Neuronal stem cell (in vitro differentiated cells): ENCODE data around the gene PHLDB1.
A peak's percentile ranks its signal among the peaks of the same experiment; 100 is the strongest.

Experiments used
- DNase-seq: peaks from one replicate; pipeline ENCODE4 v3.0.0-alpha.2; 2013; ENCODE audit warnings: low spot score
- H2AFZ ChIP-seq: one replicate; pipeline ENCODE4 v1.6.1; 2013; ENCODE audit warnings: mild to moderate bottlenecking, low read length, inconsistent platforms
- H2AK5ac ChIP-seq: 2 replicates; pipeline ENCODE4 v1.6.1; 2013; ENCODE audit warnings: low read depth, mild to moderate bottlenecking, inconsistent platforms, low read length, moderate library complexity, mixed read lengths
- H2BK120ac ChIP-seq: 2 replicates; pipeline ENCODE4 v1.6.1; 2013; ENCODE audit warnings: low read depth, mild to moderate bottlenecking, inconsistent platforms, low read length, moderate library complexity, mixed read lengths
- H2BK12ac ChIP-seq: one replicate; pipeline ENCODE4 v1.6.1; 2013; ENCODE audit warnings: low read length, inconsistent platforms
- H2BK15ac ChIP-seq: 2 replicates; pipeline ENCODE4 v1.6.1; 2013; ENCODE audit warnings: mild to moderate bottlenecking, low read length, inconsistent platforms, mixed read lengths
- H2BK5ac ChIP-seq: one replicate; pipeline ENCODE4 v1.6.1; 2013; ENCODE audit warnings: inconsistent platforms, mild to moderate bottlenecking, low read length, moderate library complexity
- H3K14ac ChIP-seq: one replicate; pipeline ENCODE4 v1.6.1; 2013; ENCODE audit warnings: low read length, inconsistent platforms
- H3K18ac ChIP-seq: 2 replicates; pipeline ENCODE4 v1.6.1; 2013; ENCODE audit warnings: low read length, inconsistent platforms
- H3K23ac ChIP-seq: 2 replicates; pipeline ENCODE4 v1.6.1; 2013; ENCODE audit warnings: low read depth, mild to moderate bottlenecking, mixed read lengths, low read length, inconsistent platforms; ENCODE audit not compliant: poor library complexity
- H3K27ac ChIP-seq: replicated peaks from 3 replicates; pipeline ENCODE4 v1.5.1; 2013; ENCODE audit warnings: low read length, inconsistent platforms
- H3K27me3 ChIP-seq, 3 experiments: 2 replicates each; pipeline ENCODE4 v1.6.1; 2013; ENCODE audit warnings: low read length in 3 of 3, mild to moderate bottlenecking in 2 of 3, inconsistent platforms in 1 of 3, low read depth in 1 of 3, mixed read lengths in 1 of 3, moderate library complexity in 1 of 3; ENCODE audit not compliant: control insufficient read depth in 3 of 3, insufficient read depth in 3 of 3
- H3K36me3 ChIP-seq, 2 donors: replicated peaks in 1 of 2; 2 replicates each; pipeline ENCODE4 v1.6.1; 2013; ENCODE audit warnings: low read length in 2 of 2; ENCODE audit not compliant: control insufficient read depth in 2 of 2, insufficient read depth in 2 of 2
- H3K4ac ChIP-seq: 2 replicates; pipeline ENCODE4 v1.6.1; 2013; ENCODE audit warnings: inconsistent platforms, mild to moderate bottlenecking, low read length, moderate library complexity
- H3K4me1 ChIP-seq, 2 donors: 1 replicate in 1 of 2; 2 replicates in 1 of 2; pipeline ENCODE4 v1.6.1; 2013; ENCODE audit warnings: low read length in 2 of 2, low read depth in 1 of 2; ENCODE audit not compliant: control insufficient read depth in 2 of 2, insufficient read depth in 1 of 2
- H3K4me2 ChIP-seq: one replicate; pipeline ENCODE4 v1.6.1; 2013; ENCODE audit warnings: mild to moderate bottlenecking, low read length, inconsistent platforms; ENCODE audit not compliant: insufficient read depth, poor library complexity, severe bottlenecking
- H3K4me3 ChIP-seq, 2 donors: 2 replicates each; pipeline ENCODE4 v1.5.1; 2013; ENCODE audit warnings: low read length in 2 of 2, mild to moderate bottlenecking in 2 of 2, inconsistent platforms in 1 of 2, moderate library complexity in 1 of 2
- H3K79me1 ChIP-seq: one replicate; pipeline ENCODE4 v1.6.1; 2013; ENCODE audit warnings: low read depth, mild to moderate bottlenecking, inconsistent platforms, low read length, moderate library complexity
- H3K9ac ChIP-seq: one replicate; pipeline ENCODE4 v1.6.1; 2013; ENCODE audit warnings: mild to moderate bottlenecking, low read depth, low read length, inconsistent platforms; ENCODE audit not compliant: poor library complexity
- H3K9me3 ChIP-seq, 2 donors: replicated peaks in 1 of 2; 2 replicates each; pipeline versions ENCODE3 to v1.6.1; 2013; ENCODE audit warnings: low read length in 2 of 2, mild to moderate bottlenecking in 2 of 2, inconsistent platforms in 1 of 2, low read depth in 1 of 2, mixed read lengths in 1 of 2, moderate library complexity in 1 of 2; ENCODE audit not compliant: control insufficient read depth in 2 of 2, insufficient read depth in 1 of 2
- H4K8ac ChIP-seq: one replicate; pipeline ENCODE4 v1.6.1; 2013; ENCODE audit warnings: low read depth, mild to moderate bottlenecking, inconsistent platforms, low read length, moderate library complexity
- H4K91ac ChIP-seq: one replicate; pipeline ENCODE4 v1.6.1; 2013; ENCODE audit warnings: low read length, low read depth, mild to moderate bottlenecking, inconsistent platforms; ENCODE audit not compliant: poor library complexity
- WGBS, 2 donors: extraction: QIAGEN DNeasy Blood & Tissue Kit; methylation state at CpG; one replicate each; pipeline ENCODE4 v1.1.7; 2013; ENCODE audit warnings: missing lambda C conversion rate in 2 of 2, mixed read lengths in 1 of 2; ENCODE audit not compliant: insufficient read length in 2 of 2, insufficient replicate concordance in 1 of 2; ENCODE audit errors: extremely low coverage in 2 of 2; 5-methylcytosine and 5-hydroxymethylcytosine counted together

The PHLDB1 gene

GRCh38 chr11:118633319-118633690 is 25.9 kb downstream of the PHLDB1 start:
- Histone ChIP-seq H2BK5ac (no peak overlapping the region), H3K23ac (no peak overlapping the region), H2BK12ac (no peak overlapping the region), H4K8ac (no peak overlapping the region), H3K27ac (no peak overlapping the region), H4K91ac (no peak overlapping the region), H3K4me2 (no peak overlapping the region), H2BK120ac (no peak overlapping the region), H3K4me3 (no peak overlapping the region), H3K14ac (no peak overlapping the region), H3K18ac (no peak overlapping the region), H2AK5ac (no peak overlapping the region), H2AFZ (no peak overlapping the region), H3K79me1 (peaks cover 11% of the 10 kb centered on the region), H3K4ac (no peak overlapping the region), H3K27me3 (no peaks in the 10 kb centered on the region), H3K36me3 (peaks cover 56 to 100% of the 10 kb centered on the region in 2 donors), H3K4me1 (peaks cover 0 to 21% of the 10 kb centered on the region in 2 donors), H3K9me3 (no peaks in the 10 kb centered on the region), H2BK15ac (no peak overlapping the region), H3K9ac (no peak overlapping the region)
- no CpG with 5 or more reads among the region's 1 CpG for WGBS, 2 donors
- no peak for DNase-seq

- Histone ChIP-seq H3K4ac (no peak overlapping the region), H2BK5ac (no peak overlapping the region), H3K18ac (peak overlapping the region; percentile 63), H2BK120ac (no peak overlapping the region), H2AFZ (no peak overlapping the region), H2BK12ac (no peak overlapping the region), H3K23ac (no peak overlapping the region), H2AK5ac (peak overlapping the region; percentile 44), H3K4me3 (no peak overlapping the region), H4K8ac (no peak overlapping the region), H2BK15ac (no peak overlapping the region), H3K14ac (no peak overlapping the region), H3K27me3 (no peaks in the 10 kb centered on the region), H3K4me1 (peaks cover 0 to 21% of the 10 kb centered on the region in 2 donors), H3K4me2 (peak overlapping the region; percentile 71), H3K36me3 (peaks cover 58 to 100% of the 10 kb centered on the region in 2 donors), H4K91ac (no peak overlapping the region), H3K9me3 (no peaks in the 10 kb centered on the region), H3K9ac (no peak overlapping the region), H3K27ac (no peak overlapping the region), H3K79me1 (peaks cover 13% of the 10 kb centered on the region)
- DNase-seq: no peak
- WGBS, 2 donors: no CpG with 5 or more reads among the region's 4 CpGs
Observed at GRCh38 chr11:118633979-118634378, 26.6 kb downstream of the PHLDB1 start.

DNA sequence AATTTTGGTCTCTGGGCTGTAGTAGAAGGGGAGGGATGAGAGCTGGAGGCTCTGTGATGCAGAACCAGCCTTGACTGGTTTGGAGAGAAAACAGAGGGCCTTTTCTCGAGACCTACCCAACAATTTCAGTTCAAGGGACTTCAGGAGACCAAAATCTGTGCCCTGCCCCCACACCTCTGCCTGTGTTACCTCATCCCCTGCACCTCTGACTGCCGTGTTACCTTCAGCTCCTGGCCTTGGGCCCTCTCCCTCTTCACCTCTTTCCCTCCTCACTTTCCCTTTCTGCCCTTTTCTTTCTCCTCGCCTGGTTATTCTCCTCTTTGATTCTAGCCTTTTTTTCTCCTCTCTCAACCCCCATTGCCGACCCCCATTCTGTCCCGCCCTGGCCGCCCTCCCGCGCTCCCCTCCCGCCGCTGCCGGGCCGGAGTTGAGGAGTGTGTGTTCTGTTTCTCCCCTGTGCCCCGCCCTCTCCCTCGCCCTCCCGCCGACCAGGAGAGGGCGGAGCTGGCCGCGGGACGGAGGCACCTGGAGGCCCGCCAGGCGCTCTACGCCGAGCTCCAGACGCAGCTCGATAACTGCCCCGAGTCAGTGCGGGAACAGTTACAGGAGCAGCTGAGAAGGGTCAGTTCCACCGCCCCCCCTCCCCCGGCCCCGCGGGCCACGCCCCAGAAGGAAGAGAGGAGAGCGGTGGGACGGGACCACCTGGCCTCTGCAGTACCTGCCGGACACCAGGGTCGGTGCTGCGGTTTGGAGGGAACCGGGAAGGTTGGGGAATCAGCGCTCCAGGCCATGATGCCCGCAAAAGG is 27.2 kb downstream of the PHLDB1 start:
- no peak for DNase-seq
- Histone ChIP-seq H3K14ac (no peak overlapping the region), H3K9me3 (no peaks in the 10 kb centered on the region), H3K9ac (peak overlapping the region; percentile 45), H4K91ac (no peak overlapping the region), H3K4me1 (peaks cover 0 to 21% of the 10 kb centered on the region in 2 donors), H3K27ac (peak overlapping the region; percentile 39), H2BK15ac (no peak overlapping the region), H3K23ac (peak overlapping the region; percentile 8), H2BK5ac (no peak overlapping the region), H3K4ac (no peak overlapping the region), H3K36me3 (peaks cover 54 to 100% of the 10 kb centered on the region in 2 donors), H3K18ac (peak overlapping the region; percentile 76), H4K8ac (no peak overlapping the region), H2BK12ac (no peak overlapping the region), H3K4me2 (peak overlapping the region; percentile 71), H2AK5ac (peak overlapping the region; percentile 44), H3K79me1 (peaks cover 11% of the 10 kb centered on the region), H2AFZ (no peak overlapping the region), H3K27me3 (no peaks in the 10 kb centered on the region), H2BK120ac (peak overlapping the region; percentile 21), H3K4me3 (peak overlapping the region in 1 of 2 donors; percentile 17)
- WGBS, 2 donors: no CpG with 5 or more reads among the region's 41 CpGs

- Histone ChIP-seq H3K27ac (no peak overlapping the region), H2BK120ac (peak overlapping the region; percentile 21), H3K4ac (no peak overlapping the region), H3K14ac (no peak overlapping the region), H2BK15ac (no peak overlapping the region), H3K4me1 (peaks cover 0 to 21% of the 10 kb centered on the region in 2 donors), H3K79me1 (peaks cover 10% of the 10 kb centered on the region), H3K4me3 (peak overlapping the region in 1 of 2 donors; percentile 17), H3K18ac (peak overlapping the region; percentile 76), H4K8ac (no peak overlapping the region), H3K4me2 (peak overlapping the region; percentile 71), H3K27me3 (no peaks in the 10 kb centered on the region), H3K9me3 (no peaks in the 10 kb centered on the region), H4K91ac (no peak overlapping the region), H2BK5ac (no peak overlapping the region), H3K9ac (peak overlapping the region; percentile 24), H2BK12ac (no peak overlapping the region), H3K36me3 (peaks cover 55 to 100% of the 10 kb centered on the region in 2 donors), H2AFZ (no peak overlapping the region), H2AK5ac (no peak overlapping the region), H3K23ac (peak overlapping the region; percentile 8)
- WGBS, 2 donors: no CpG with 5 or more reads among the region's 15 CpGs
- DNase-seq: no peak
Observed at GRCh38 chr11:118635237-118635591, 27.8 kb downstream of the PHLDB1 start.
